Stimulated activated CD8-positive, alpha-beta memory T cell treated with anti-CD3 and anti-CD28 coated beads, Interleukin-4, amount 100 ng/mL, for 48 hours (primary cell): ENCODE results near the gene CTTNBP2NL.
"Not testable (repeated sequence)": the region's sequence is repeated elsewhere in the genome, so short reads cannot be mapped to it uniquely, and the experiment has no call there.

Source experiments
- DNase-seq: peaks from one replicate; pipeline ENCODE4 v3.0.0-alpha.2; 2020

The CTTNBP2NL gene

DNA sequence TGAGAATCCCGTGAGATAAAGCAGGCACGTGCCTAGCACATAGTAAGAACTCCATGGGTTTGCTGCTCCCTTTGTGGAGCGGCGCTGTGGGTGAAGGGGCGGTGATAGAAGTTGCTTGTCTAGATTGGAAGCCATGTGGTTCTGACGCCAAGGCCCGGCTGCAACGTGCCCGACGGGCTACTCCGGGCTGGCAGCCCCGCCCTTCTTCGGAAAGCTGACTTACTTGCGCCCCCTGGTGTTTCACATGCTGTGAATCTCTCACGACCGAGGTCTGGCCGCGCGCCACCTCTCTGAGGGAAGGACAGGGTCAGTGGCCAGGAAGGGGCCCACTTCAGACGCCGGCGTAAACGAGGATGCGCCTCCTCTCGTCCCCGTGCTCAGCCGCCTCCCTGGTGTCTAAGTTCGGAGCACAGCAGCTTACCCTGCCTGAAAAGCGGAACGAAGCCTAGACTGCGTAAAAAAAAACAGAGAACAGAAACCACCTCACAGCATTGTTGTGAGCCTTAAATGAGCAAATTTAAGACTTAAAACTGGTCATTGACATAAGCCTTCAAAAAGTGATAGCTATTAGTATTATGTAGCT lies 70.2 kb downstream of the CTTNBP2NL start:
- peak; percentile 93 for DNase-seq

DNA sequence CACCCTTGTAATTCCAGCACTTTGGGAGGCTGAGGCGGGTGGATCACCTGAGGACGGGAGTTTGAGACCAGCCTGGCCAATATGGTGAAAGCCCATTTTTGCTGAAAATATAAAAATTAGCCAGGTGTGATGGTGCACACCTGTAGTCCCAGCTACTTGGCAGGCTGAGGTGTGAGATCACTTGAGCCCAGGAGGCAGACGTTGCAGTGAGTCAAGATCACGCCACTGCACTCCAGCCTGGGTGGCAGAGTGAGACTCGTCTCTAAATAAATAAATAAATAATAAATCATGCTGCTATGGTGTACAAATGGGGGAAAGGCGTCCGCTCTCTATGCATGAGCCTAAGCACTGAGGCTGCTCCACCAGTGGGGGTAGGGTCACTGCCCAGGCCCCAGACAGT lies 74.3 kb downstream of the CTTNBP2NL start:
- not testable (repeated sequence) for DNase-seq

DNA sequence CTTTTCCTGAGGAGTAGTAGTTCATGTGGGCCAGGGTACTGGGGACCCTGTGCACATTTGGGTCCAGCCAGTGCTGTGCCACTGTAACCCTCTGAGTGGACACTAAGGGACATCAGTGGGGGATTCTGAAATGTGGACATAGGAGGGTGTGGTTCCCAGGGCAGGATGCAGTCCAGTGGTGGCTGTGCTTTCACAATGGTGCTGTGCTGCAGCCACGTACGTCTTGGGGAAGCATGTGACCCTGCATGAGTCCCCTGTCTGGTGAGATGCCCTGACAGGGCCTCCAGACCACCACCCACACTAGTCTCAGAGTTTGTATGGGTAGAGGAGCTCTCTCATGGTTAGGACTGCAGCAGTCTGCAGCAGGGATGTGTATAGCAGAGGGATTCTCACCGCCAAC lies 75.0 kb downstream of the CTTNBP2NL start:
- DNase-seq = no peak

DNA sequence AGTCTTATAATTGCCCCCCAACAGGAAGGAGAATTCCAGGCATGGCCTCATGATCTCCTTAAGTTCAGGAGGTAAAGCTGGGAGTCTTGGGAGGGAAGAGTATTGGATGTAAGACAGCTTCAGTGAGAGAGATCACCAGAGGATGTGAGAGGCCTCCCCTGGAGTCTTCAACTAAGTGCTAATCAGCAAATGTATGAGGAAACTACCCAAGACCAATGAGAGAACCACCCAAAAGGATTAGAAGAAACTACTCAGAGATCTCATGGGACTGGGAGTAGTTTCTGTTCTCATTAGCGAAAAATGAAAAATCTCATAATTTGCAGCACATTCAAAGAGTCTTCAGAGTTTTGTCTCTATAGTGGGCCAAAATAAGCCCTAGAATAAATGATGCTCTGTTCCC lies 76.1 kb downstream of the CTTNBP2NL start:
- no peak for DNase-seq

DNA sequence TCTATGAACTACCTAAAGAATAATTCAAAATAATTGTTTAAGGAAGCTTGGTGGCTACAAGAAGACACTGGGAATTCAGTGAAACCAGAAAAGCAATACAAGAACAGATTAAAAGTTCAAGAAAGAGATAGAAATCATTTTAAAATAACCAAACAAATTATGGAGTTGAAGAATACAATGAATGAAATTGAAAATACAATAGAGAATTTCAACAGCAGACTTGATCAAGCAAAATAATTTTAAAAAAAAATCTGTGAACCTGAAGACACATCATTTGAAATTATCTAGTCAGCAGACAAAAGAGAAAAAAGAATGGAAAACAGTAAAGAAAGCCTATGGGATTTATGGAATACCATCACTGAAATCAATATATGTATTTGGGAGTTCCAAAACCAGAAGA lies 81.5 kb downstream of the CTTNBP2NL start:
- no peak for DNase-seq

DNA sequence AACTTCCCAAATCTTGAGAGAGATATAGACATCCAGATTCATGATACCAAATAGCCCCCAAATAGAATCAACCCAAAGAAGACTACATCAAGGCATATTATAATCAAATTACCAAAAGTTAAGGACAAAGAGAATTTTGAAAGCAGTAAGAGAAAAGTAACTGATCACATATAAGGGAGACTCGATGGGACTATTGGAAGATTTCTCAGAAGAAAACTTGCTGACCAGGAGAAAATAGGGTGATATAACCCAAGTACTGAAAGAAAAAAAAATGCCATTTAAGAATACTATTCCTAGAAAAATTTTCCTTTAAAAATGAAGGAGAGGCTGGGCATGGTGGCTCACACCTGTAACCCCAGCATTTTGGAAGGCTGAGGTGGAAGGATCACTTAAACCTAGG lies 82.3 kb downstream of the CTTNBP2NL start:
- DNase-seq = no peak

DNA sequence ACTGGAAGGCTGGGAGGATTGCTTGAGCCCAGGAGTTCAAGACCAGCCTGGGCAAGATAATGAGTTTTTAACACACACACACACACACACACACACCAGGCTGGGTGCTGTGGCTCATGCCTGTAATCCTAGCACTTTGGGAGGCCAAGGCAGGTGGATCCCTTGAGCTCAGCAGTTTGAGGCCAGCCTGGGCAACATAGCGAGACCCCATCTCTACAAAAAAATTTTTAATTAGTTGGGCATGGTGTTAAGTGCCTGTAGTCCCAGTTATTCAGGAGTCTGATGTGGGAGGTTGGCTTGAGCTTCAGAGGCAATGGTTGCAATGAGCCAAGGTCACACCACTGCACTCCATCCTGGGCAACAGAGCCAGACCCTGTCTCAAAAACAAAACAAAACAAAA lies 90.0 kb downstream of the CTTNBP2NL start:
- not testable (repeated sequence) for DNase-seq

DNA sequence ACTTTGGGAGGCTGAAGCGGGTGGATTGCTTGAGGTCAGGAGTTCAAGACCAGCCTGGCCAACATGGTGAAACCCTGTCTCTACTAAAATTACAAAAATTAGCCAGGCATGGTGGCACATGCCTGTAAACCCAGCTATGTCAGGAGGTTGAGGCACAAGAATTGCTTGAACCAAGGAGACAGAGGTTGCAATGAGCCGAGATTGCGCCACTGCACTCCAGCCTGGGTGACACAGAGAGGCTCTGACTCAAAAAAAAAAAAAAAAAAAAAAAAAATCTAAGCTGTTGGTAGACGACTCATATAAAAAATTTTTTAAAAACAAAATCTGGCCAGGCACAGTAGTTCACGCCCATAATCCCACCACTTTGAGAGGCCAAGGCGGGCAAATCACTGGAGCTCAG lies 91.7 kb downstream of the CTTNBP2NL start:
- DNase-seq = not testable (repeated sequence)

DNA sequence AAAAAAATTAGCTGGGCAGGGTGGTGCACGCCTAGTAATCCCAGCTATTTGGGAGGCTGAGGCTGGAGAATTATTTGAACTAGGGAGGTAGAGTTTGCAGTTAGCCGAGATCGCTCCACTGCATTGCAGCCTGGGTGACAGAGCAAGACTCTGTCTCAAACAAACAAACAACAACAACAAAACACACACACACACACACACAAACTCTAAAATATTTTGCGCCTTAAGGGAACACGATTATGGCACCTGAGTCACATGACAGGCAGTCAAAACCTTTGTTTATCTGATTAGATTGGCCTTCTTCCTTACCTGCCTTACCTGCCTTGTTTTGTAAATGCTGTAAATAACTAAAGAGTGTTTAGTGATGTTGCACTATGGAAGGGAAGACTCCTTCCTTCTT lies 92.1 kb downstream of the CTTNBP2NL start:
- DNase-seq = no peak

DNA sequence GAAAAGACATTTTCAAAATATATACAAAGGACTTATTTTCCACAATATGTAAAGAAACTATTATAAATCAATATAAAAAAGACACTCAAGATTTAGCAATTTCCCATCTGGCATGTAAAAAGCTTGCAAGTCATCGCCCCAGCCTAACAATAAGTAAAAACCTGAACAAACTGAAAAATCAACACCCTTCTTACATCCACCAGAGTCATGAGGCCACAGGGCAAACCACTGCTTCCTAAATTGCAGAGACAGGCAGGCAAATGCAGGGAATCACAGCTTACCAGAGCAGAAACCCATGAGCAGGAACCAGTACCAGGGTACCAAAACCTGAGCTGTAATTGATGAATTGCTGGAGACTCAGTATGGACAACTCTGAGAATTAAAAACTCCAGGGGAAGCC lies 96.1 kb downstream of the CTTNBP2NL start:
- DNase-seq = no peak

DNA sequence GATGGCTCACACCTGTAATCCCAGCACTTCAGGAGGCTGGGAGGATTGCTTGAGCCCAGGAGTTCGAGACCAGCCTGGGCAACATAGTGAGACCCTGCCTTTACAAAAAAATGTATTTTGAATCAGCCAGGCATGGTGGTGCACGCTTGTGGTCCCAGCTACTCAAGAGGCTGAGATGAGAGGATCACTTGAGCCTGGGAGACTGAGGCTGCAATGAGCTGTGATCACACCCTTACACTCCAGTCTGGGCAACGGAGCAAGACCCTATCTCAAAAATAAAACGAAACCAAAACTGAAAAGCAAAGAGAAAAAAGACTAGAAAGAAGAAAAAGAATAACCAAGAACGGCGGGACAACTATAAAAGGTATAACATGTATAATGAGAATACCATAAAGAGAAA lies 97.3 kb downstream of the CTTNBP2NL start:
- no peak for DNase-seq

DNA sequence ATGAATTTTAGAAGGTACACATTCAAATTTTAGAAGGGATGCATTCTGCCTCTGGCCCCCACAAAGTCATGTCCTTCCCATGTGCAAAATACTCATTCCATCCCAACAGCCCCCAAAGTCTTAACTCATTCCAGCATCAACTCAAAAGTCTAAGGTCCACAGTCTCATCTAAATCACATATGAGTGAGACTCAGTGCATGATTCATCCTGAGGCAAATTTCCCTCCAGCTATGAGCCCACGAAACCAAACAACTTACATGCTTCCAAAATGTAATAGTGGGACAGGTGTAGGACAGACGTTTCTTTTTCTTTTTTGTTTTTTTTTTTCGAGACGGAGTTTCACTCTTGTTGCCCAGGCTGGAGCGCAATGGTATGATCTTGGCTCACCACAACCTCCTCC lies 100.3 kb downstream of the CTTNBP2NL start:
- no peak for DNase-seq

DNA sequence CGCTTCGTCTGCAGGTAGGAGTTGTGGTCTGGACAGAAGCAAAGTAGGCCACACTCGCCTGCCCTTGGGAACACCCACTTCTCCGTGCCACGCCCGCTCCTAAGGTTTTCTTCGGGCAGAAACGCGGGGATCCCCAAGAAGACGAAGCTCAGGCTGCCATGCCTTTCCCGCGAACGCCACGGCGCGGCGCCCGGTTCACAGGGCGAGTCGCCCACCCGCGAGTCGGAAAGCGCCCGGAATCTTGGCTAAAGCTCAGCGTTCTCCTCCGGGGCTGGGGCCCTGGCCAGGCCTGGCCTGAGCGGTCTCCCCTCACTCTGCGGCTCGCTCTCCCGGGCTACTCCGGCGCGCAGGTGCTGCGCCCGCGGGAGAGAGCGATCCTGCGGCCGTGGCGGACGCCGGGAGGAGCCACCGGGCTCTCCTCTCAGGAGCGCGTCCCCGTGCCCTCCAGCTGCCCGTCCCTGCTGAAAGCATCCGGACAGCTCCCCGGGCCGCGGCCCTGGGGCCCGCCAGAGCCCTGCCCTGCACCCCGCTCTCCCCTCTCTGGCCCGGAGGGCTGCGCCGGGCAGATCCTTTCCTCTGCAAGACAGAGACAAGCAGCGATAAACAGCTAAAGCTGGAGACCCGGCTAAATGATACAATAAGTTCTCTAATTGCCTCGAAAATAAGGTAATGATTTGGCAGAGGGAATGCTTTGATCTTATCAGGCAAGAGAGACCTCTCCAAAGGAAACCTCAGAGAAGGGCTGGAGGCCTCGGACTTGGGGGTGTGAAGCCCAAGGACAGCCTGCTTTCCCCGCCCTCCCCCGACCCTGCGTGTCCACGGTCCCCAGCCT lies 106.0 kb downstream of the CTTNBP2NL start:
- peak; percentile 75 for DNase-seq

DNA sequence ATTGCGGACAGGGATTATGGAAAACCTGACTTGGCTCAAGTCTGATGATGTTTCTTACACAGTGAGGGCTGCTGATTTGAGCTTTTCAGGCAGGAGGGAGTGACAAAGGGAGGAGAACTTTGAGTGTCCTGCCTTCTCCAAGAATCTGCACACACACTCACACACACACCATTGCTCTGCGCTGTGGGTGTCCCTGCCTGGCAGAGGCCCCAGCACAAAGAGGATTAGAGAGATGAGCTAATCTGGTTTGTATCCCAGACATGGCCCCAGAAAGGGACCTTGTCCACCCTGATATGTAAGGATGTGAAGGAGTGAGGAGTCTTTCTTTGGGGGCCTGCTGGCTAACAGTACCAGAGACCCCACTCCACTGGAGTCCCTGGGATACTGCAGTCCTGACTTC lies 106.8 kb downstream of the CTTNBP2NL start:
- DNase-seq = no peak

DNA sequence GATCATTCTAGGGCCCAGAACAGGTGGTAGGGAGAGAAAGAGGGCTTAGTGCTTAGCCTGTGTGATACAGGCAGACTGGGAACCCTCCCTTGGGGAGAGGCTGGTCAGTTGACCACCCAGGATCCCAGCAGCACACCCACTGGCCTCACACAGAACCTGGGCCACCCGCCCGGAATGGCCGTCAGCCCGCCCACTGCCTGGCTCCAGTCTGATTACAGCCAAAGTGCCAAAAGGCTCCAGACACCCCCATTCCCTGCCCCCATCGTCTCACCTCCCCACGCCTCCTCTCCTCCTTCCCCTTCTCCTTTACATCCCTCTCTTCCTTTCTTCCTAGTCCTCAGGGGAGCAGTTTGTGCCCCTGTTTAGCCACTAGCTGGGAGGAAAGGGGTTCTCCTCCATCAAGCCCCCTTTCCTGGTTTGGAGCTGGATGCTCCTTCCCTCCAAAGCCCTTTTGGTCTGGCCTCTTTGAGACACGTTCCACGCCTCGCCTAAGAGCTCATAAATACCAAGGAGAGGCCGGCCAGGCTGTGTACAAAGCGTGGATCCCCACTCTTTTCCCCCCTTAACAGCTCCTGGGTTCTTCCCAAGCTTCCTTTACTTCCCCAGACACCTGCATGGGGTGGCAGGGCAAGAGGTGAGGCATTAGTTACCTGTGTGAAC lies 108.1 kb downstream of the CTTNBP2NL start:
- DNase-seq = no peak

DNA sequence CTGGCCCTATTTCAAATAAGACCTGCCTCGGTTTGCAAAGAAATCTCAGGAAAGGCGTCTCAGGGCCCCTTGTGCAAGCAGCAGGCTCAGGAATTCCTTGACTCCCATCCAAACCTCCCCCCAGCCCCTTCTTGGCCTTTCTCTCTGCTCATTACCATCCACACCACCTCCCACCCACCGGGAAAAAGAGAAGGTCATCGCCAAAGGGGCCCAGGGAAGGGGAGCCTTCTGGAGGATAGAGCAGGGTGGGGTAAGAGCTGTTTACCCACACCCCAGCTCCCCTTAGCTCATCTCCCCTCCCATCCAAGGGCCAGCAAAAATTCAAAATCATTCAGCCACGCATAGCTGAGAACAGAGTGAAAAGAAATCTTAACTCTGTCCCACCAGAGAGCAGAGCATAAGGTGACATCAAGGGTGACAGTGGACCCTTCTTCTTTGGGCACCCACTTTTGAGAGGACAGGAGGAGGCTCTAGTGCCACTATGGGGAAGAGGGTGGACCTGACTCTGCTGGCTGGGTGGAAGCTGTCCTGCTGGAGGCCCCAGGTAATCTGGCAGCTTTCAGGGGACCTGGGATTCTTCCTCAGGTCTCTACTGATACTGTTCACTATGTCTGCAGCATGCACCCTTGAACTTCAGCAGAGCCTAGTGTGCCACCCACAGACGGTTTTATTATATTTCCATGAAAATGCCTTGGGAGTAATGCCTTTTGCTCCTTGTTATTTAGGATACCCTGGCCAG lies 108.8 kb downstream of the CTTNBP2NL start:
- DNase-seq = no peak

DNA sequence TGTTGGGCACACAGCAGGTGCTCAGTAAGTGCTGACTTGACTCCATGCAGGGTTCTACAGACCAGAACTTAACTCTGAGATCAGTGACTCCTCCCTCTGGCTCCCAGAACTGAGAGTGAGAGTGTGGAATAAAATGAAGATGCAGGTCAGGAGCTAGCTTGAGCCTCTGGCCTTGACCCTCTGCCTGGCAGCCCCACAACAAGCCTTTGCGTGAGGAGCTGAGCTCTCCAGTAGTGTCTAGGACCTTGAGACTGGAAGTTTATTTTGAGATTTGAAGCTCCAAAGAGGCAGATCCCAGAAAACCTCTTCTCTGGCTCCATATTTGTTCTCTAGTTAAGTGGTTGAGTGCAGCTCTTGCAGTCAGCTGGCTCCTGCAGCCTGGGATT lies 109.4 kb downstream of the CTTNBP2NL start:
- no peak for DNase-seq

DNA sequence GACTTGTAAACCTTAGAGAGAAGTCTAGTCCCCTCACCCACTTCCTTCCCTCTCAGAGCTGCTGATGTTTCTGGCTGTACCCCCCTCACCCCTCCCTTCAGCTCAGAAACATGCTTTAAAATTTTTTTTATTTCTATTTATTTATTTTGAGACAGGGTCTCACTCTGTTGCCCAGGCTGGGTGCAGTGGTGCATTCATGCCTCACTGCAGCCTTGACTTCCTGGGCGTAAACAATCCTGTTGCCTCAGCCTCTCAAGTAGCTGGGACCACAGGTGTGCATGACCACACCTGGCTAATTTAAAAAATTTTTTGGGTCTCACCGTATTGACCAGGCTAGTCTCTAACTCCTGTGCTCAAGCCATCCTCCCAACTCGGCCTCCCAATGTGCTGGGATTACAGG lies 109.9 kb downstream of the CTTNBP2NL start:
- DNase-seq = no peak

DNA sequence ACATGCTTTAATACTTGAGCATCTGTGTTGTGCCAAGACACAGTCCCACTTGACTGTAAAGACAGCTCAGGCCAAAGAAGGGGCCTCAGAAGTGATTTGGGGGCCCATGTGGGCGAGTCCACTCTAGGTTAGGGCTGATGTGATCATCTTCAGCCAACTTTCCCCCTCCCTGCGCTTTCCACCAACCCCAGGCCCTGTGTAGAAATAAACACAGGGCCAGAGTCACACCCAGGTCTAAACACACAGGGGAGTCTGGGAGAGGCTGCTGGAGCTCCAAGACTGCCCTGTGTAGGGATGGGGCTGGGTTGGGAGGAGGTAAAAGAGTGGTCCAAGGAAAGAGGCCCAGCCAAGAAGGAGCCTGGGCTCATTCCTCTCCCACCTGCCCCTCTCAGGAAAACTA lies 110.3 kb downstream of the CTTNBP2NL start:
- DNase-seq = no peak

DNA sequence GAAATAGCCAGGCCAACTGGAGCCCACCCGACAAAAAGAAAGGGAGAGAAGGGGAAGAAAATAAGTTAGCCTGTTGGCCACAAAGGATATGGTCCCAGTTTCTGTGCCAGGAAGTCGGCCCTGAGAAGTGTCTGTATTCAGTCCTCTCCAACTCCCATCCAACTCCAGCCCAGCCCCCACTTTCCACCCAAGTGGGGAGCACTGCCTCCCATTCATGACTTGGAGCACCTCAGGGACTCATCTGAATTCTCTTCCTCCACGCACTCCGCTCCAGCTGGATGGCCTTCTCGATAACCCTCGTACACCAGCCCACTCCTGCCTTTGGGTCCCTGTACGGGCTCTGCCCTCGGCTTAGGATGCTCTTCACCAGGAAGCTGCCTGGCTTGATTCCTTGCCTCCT lies 110.7 kb downstream of the CTTNBP2NL start:
- no peak for DNase-seq

DNA sequence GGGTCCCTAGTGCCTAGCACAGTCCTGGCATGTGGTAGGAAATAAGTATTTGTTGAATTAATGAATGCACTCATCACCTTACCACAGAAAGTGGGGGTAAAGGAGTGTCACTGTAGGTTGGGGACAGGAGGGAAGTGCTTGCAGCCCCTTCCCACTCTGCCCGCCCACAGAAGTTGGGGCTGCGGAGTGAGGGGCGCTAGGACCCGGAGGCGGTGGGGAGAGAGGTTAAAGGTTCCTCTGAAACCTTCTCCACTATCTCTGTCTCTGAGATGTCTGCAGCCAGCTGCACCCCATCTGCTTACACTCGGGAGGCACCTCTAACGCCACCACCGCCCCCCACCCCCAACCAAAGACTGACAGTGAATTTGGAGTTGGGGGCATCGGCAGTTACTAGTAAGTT lies 111.3 kb downstream of the CTTNBP2NL start:
- no peak for DNase-seq

DNA sequence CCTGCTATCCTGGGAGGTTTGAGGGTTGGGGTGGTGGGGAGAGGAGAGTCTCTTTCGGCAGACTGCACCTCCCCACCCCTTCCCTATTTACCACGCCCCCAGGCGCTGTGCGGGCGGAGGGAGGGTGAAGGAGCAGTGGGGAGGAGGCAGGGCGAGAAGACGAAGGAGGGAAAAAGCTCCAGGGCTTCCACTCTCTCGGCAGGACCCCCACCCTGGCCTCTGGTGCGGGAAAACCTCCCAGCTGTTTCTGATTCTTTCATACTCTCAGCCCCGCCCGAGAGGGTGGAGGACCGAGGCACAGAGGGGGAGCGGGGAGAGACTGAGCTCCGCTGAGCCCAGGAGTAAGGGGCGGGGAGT lies 111.9 kb downstream of the CTTNBP2NL start:
- peak; percentile 41 for DNase-seq

DNA sequence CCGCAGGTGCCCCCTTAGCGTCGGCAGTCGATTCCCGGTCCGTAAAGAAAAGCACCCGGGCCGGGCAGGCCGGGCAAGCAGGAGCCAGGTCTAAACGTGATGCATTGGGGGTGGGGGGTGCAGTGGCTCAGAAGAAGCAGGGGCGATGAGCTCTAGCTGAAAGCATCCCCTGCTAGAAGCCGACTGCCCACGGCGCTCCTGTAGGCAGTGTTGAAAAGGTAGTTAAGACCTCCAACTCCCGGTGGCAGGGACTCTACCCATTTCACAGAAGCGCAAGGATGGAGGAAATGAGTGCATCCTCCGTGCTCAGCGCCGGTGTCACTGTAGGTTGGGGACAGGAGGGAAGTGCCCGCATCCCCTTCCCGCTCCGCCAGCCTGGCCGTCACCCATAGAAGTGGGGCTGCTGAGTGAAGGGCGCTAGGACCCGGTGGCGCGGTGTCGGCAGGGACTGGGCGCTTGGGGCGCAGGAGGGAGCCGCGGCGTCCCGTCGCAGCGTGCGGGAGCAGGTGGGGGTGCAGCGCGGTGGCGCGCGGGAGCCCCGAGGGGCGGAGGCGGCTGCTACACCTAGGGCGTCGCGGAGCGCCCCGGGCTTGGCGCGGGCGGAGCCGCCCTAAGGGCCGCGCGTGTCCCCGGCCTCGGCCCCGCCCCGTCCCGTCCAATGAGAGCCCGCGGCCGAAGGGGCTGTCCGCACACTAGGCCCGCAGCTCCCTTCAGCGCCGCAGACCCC lies 112.4 kb downstream of the CTTNBP2NL start, which contains the start of gene WNT2B:
Gene WNT2B (plus strand): TSS at position 688 of the 727 bp plus-strand sequence. CDS start 298 bp downstream, outside the sequence.
- peak; percentile 64 for DNase-seq
